BLaER1 treated with 17β-estradiol and CSF1 and Interleukin-3, amounts not matched to agents 10 nM and 100 nM (cell line): ENCODE results near the gene KAZN.

ENCODE experiments used
- H3K27ac ChIP-seq, 11 experiments: shearing (Covaris generic); formaldehyde crosslinking; 2 replicates each; pipeline ENCODE4 v1.8.1; 2022
- H3K27me3 ChIP-seq, 11 experiments: shearing (Covaris generic); formaldehyde crosslinking; 2 replicates each; pipeline ENCODE4 v1.8.1; 2022
- H3K36me3 ChIP-seq, 11 experiments: shearing (Covaris generic); formaldehyde crosslinking; 2 replicates each; pipeline ENCODE4 v1.8.1; 2022
- H3K4me1 ChIP-seq, 10 experiments: shearing (Covaris generic); formaldehyde crosslinking; 2 replicates each; pipeline ENCODE4 v1.8.1; 2022
- H3K4me2 ChIP-seq, 11 experiments: shearing (Covaris generic); formaldehyde crosslinking; 2 replicates each; pipeline ENCODE4 v1.8.1; 2022
- H3K4me3 ChIP-seq, 10 experiments: shearing (Covaris generic); formaldehyde crosslinking; 2 replicates each; pipeline ENCODE4 v1.8.1; 2022
- H3K9ac ChIP-seq, 11 experiments: shearing (Covaris generic); formaldehyde crosslinking; 2 replicates each; pipeline ENCODE4 v1.8.1; 2022
- H3K9me3 ChIP-seq, 11 experiments: shearing (Covaris generic); formaldehyde crosslinking; replicated peaks in 1 of 11; 2 replicates each; pipeline ENCODE4 v1.8.1; 2022
- H4K20me1 ChIP-seq, 11 experiments: shearing (Covaris generic); formaldehyde crosslinking; 2 replicates each; pipeline ENCODE4 v1.8.1; 2022
- Cebpa-rat ChIP-seq, 11 experiments: shearing (Covaris generic); IDR thresholded peaks; 2 replicates each; pipeline ENCODE4 v1.8.1; 2022

KAZN gene

DNA sequence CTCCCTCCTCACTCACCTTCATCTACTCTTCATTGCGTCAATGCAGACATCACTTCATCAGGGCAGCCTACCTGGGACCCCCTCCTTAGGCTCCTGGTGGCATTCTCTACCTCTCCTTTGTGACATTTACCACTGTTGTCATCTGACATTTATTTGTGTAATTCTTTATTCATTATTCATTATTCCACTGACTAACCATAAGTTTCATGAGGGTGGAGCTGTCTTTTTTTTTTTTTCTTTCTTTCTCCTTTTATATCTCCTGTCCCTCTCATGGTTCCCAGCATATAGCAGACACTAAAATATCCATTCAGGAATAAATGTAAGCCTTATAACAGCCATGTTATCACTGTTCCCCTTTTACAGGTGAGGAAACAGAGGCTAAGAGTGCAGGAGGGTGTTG is 126.8 kb downstream of the KAZN start:
- Histone ChIP-seq H3K4me2 (peak overlapping the region in 5 of 11 experiments; percentile 1 to 50 (median 47); a peak in 5 of 22 replicates), H3K36me3 (no peaks in the 10 kb centered on the region), H3K27ac (no peak overlapping the region), H4K20me1 (0 out of 22 replicates have a peak, but pooled peaks cover 0 to 8% (median 0%) of the 10 kb centered on the region in 11 experiments), H3K4me1 (peaks cover 9 to 12% (median 11%) of the 10 kb centered on the region in 10 experiments; a peak in 16 of 20 replicates), H3K9ac (no peak overlapping the region), H3K9me3 (peaks cover 0 to 17% (median 9%) of the 10 kb centered on the region in 11 experiments; a peak in 12 of 22 replicates), H3K27me3 (no peaks in the 10 kb centered on the region; a peak in 2 of 22 replicates), H3K4me3 (no peak overlapping the region)
- TF ChIP-seq Cebpa-rat (IDR thresholded peaks at IDR 0.05): no peak

DNA sequence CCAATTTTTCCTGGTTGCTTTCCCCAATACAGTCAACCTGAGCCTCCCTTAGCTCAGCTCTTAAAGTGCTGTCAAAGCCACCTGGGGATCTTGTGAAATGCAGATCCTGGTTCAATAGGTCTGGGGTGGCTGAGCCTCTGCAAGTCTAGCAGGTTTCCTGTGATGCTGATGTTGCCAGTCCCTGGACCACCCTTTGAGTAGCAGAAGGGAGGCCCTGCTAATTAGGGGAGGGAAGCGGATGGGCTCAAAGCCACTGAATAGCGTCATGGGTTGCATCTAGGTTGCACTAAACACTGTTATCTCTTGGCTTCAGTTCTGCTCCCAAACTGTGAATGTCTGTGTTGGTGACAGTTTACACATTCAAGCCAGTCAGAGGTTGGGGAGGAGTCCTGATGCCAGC is 127.2 kb downstream of the KAZN start:
- H3K4me2 ChIP-seq: no peak overlapping the region
- 0 out of 22 replicates have a peak, but pooled peaks cover 0 to 8% (median 0%) of the 10 kb centered on the region in 11 experiments for H4K20me1 ChIP-seq
- no peak for TF ChIP-seq Cebpa-rat (IDR thresholded peaks at IDR 0.05)

DNA sequence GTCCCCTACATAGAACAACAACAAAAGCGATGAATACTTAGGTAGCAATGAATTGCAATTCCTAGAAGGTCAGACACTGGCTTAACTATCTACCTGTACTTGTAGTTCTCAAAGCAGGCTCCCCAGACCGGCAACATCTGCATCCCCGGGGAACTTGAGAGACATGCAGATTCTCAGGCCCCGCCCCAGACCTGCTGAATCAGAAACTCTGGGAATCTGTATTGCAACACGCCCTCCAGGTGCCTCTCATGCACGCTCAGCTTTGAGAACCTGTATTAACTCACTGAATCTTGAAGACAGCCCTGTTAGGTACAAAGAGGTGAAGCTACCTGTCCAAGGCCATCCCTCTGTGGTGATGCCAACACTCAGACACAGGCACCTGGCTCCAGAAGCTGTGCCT is 128.1 kb downstream of the KAZN start:
- Histone ChIP-seq H3K9me3 (peaks cover 0 to 3% (median 0%) of the 10 kb centered on the region in 11 experiments; a peak in 4 of 22 replicates), H3K4me3 (no peak overlapping the region), H3K9ac (no peak overlapping the region), H4K20me1 (0 out of 22 replicates have a peak, but pooled peaks cover 0 to 8% (median 0%) of the 10 kb centered on the region in 11 experiments), H3K27ac (no peak overlapping the region), H3K36me3 (no peaks in the 10 kb centered on the region), H3K4me1 (peaks cover 9 to 12% (median 11%) of the 10 kb centered on the region in 10 experiments; a peak in 16 of 20 replicates), H3K4me2 (no peak overlapping the region), H3K27me3 (no peaks in the 10 kb centered on the region; a peak in 2 of 22 replicates)
- no peak for TF ChIP-seq Cebpa-rat (IDR thresholded peaks at IDR 0.05)

More for the DNA sequence above, 127.2 kb downstream of the KAZN start:
- peaks cover 0 to 13% (median 7%) of the 10 kb centered on the region in 11 experiments; a peak in 11 of 22 replicates for H3K9me3 ChIP-seq
- H3K36me3 ChIP-seq: no peaks in the 10 kb centered on the region
- no peak overlapping the region for H3K27ac ChIP-seq
- no peak overlapping the region for H3K9ac ChIP-seq
- no peaks in the 10 kb centered on the region; a peak in 2 of 22 replicates for H3K27me3 ChIP-seq
- peaks cover 9 to 12% (median 11%) of the 10 kb centered on the region in 10 experiments; a peak in 16 of 20 replicates for H3K4me1 ChIP-seq
- H3K4me3 ChIP-seq: no peak overlapping the region

DNA sequence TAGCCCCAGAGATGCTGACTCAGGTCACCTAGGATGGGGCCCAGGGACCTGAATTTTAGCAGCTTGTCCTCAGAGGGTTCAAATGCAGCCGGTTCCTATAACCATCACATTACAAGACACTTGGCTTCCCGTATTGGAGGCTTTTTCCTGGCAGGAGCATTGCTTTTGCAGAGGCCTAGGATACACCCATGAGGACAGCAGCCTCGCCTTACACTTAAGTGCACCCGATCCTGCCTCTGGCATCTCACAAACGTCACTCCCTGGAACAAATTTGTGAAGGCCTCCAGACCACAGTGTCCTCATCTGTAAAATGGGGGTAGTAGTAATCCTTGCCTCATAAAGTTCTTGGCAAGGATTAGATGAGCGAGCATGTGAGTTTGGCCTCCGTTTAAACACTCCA is 130.0 kb downstream of the KAZN start:
- Histone ChIP-seq H3K4me3 (no peak overlapping the region), H3K4me2 (no peak overlapping the region), H3K27me3 (no peaks in the 10 kb centered on the region; a peak in 2 of 22 replicates), H3K9me3 (no peaks in the 10 kb centered on the region), H3K27ac (no peak overlapping the region), H3K36me3 (no peaks in the 10 kb centered on the region), H4K20me1 (peaks cover 0 to 8% (median 0%) of the 10 kb centered on the region in 11 experiments; a peak in 1 of 22 replicates), H3K9ac (no peak overlapping the region), H3K4me1 (peaks cover 16 to 26% (median 19%) of the 10 kb centered on the region in 10 experiments; a peak in 19 of 20 replicates)
- TF ChIP-seq Cebpa-rat (IDR thresholded peaks at IDR 0.05): no peak

DNA sequence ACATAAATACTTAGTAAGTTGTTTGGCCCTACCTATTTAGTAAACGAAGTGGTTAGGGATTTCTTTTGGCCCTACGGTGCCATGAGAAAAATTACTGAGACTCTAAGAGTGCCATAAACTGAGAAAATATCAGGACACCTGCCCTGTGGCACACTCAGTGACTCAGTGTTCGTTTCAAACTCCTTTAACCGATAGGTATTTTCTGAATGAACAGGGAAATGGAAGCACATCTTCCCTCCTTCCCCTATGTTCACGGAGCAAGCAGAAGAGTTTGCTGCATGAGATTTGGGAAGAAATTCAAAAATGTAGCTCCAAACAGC is 134.2 kb downstream of the KAZN start:
- H3K4me1 ChIP-seq: peaks cover 7 to 48% (median 37%) of the 10 kb centered on the region in 10 experiments; a peak in 18 of 20 replicates
- peak overlapping the region in 1 of 11 experiments; percentile 39; a peak in 5 of 22 replicates for H3K4me2 ChIP-seq
- no peaks in the 10 kb centered on the region; a peak in 1 of 22 replicates for H4K20me1 ChIP-seq
- no peak for TF ChIP-seq Cebpa-rat (IDR thresholded peaks at IDR 0.05)
- H3K36me3 ChIP-seq: no peaks in the 10 kb centered on the region
- H3K4me3 ChIP-seq: no peak overlapping the region
- peaks cover 0 to 22% (median 0%) of the 10 kb centered on the region in 11 experiments; a peak in 5 of 22 replicates for H3K27me3 ChIP-seq
- H3K9ac ChIP-seq: no peak overlapping the region
- no peaks in the 10 kb centered on the region for H3K9me3 ChIP-seq
- H3K27ac ChIP-seq: no peak overlapping the region

DNA sequence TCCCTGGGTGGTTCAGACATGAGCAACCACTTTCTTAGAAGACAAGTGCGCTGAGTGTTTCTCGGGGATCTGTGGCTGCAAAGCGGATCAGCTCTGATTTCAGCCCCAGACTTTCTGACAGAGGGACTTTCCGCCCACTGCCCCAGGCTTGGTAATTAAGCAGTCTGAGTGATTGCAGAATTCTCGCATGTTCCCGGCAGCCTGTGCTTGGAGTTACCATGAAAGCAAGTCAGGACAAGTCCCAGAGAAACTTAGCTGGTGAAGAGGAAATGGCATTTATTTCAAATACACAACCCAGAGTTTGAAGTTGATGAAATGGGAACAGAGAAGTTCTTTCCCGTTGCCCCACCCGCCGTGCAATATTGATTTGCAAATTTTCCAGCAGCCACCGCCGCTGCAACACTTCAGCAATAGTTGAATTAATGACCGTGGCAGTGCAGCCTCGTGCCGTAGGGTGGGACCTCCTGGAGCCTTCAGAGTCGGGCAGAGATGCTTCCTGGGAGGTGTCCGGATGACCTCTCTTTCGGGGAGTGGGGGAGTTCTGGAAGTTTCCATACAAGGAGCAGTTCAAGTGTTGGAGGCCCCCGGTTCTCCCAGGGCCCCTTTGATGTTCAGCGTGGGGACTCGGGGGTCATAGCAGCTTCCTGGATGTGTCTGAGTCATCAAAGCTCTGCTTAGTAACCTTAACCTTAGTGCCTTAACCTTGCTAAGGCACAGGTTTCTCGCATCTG is 134.7 kb downstream of the KAZN start:
- H3K36me3 ChIP-seq: no peaks in the 10 kb centered on the region
- H3K4me3 ChIP-seq: no peak overlapping the region
- no peak overlapping the region for H3K27ac ChIP-seq
- peaks cover 7 to 53% (median 43%) of the 10 kb centered on the region in 10 experiments; a peak in 18 of 20 replicates for H3K4me1 ChIP-seq
- H3K9ac ChIP-seq: no peak overlapping the region
- H3K9me3 ChIP-seq: no peaks in the 10 kb centered on the region
- peak overlapping the region; percentile 0 to 51 (median 34); a peak in 16 of 22 replicates for H3K4me2 ChIP-seq
- TF ChIP-seq Cebpa-rat (IDR thresholded peaks at IDR 0.05): no peak
- H3K27me3 ChIP-seq: peaks cover 0 to 28% (median 0%) of the 10 kb centered on the region in 11 experiments; a peak in 5 of 22 replicates
- H4K20me1 ChIP-seq: no peaks in the 10 kb centered on the region; a peak in 1 of 22 replicates

DNA sequence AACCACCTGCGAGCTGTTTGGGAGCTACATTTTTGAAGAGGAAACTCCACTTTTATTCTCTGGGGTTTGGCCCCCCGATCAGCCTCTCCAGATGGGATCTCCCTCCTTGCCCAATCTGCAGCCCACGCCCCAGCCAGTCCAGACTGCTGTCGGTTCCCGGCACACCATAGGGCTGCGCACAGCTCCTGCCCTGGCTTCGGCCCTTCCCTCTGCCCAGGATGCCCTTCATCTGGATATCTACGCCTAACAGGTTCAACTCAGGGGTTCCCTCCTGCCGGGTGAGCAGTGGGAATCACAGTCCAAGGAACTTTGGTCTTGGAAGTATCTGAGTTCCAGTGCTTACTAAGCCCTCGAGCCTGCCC is 135.3 kb downstream of the KAZN start:
- H3K27ac ChIP-seq: no peak overlapping the region
- no peaks in the 10 kb centered on the region; a peak in 1 of 22 replicates for H4K20me1 ChIP-seq
- H3K4me3 ChIP-seq: no peak overlapping the region
- H3K36me3 ChIP-seq: no peaks in the 10 kb centered on the region
- peaks cover 7 to 59% (median 48%) of the 10 kb centered on the region in 10 experiments; a peak in 19 of 20 replicates for H3K4me1 ChIP-seq
- no peak for TF ChIP-seq Cebpa-rat (IDR thresholded peaks at IDR 0.05)
- H3K9me3 ChIP-seq: no peaks in the 10 kb centered on the region
- H3K9ac ChIP-seq: no peak overlapping the region
- H3K4me2 ChIP-seq: peak overlapping the region in 10 of 11 experiments; percentile 0 to 51 (median 36); a peak in 16 of 22 replicates
- H3K27me3 ChIP-seq: peaks cover 0 to 30% (median 0%) of the 10 kb centered on the region in 11 experiments; a peak in 5 of 22 replicates

DNA sequence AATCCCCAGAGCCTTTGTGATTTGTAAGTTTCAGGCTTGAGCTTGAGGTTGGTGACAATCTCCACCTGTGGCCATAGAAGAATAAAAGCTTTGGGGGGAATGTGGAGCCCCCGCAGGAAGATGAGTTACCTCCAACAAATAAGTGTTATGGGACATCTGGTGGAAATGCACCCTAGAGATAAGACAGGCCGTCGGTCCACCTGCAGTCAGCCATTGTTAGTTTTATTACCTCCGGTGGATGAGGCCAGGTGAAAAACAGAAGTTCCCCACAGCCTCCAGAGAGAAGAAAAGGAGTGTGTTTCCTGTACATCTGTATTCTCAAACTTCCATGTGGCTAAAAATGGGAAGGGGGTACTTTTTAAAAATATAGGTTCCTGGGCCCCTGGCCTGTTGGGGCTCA is 137.4 kb downstream of the KAZN start:
- H3K9ac ChIP-seq: no peak overlapping the region
- peaks cover 21 to 80% (median 68%) of the 10 kb centered on the region in 10 experiments for H3K4me1 ChIP-seq
- no peaks in the 10 kb centered on the region for H3K36me3 ChIP-seq
- H3K9me3 ChIP-seq: no peaks in the 10 kb centered on the region
- TF ChIP-seq Cebpa-rat (IDR thresholded peaks at IDR 0.05): no peak
- peak overlapping the region in 8 of 11 experiments; percentile 23 to 82 (median 72); a peak in 15 of 22 replicates for H3K4me2 ChIP-seq
- peaks cover 0 to 41% (median 0%) of the 10 kb centered on the region in 11 experiments; a peak in 5 of 22 replicates for H3K27me3 ChIP-seq
- H3K4me3 ChIP-seq: no peak overlapping the region
- H3K27ac ChIP-seq: no peak overlapping the region
- H4K20me1 ChIP-seq: no peaks in the 10 kb centered on the region; a peak in 1 of 22 replicates

DNA sequence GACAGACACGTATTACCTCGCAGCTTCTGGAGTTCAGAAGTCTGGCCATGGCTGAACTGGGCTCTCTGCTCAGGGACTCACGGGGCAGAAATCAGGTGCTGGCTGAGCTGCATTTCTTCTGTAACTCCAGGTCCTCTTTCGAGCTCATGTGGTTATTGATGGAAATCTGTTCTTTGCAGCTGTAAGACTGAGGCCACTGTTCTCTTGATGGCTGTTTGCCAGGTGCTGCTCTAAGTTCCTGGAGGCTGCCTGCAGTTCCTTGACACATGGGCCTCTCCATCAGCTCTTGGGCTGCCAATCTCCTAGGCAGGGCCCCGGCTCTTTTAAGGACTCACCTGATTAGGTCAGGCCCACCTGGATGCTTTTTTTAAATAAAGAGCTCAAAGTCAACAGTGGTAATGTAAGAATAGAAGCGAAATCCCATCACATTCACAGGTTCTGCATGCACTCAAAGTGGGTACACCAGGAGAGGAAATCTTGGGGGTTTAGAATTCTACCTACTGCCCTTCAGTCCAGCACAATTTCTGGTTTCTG is 139.1 kb downstream of the KAZN start:
- peaks cover 0 to 42% (median 0%) of the 10 kb centered on the region in 11 experiments; a peak in 5 of 22 replicates for H3K27me3 ChIP-seq
- peaks cover 36 to 97% (median 86%) of the 10 kb centered on the region in 10 experiments for H3K4me1 ChIP-seq
- TF ChIP-seq Cebpa-rat (IDR thresholded peaks at IDR 0.05): no peak

More for the DNA sequence above, 139.1 kb downstream of the KAZN start:
- no peaks in the 10 kb centered on the region for H3K36me3 ChIP-seq
- H3K9ac ChIP-seq: no peak overlapping the region
- peak overlapping the region in 8 of 11 experiments; percentile 50 to 82 (median 72); a peak in 16 of 22 replicates for H3K4me2 ChIP-seq
- H3K4me3 ChIP-seq: no peak overlapping the region
- H3K27ac ChIP-seq: no peak overlapping the region
- no peaks in the 10 kb centered on the region for H4K20me1 ChIP-seq
- no peaks in the 10 kb centered on the region for H3K9me3 ChIP-seq
